NCI-H2171 (cell line): ENCODE measurements around the gene IFITM10.

Experiments
- DNase-seq: peaks from one replicate; lab custom pipeline; 2025; lab: John Stamatoyannopoulos, UW

The IFITM10 gene

GRCh38 chr11:1763796-1764661, 13.6 kb upstream of the IFITM10 start, which contains the start of gene CTSD:
Gene CTSD (minus strand): TSS chr11:1763927. CDS start chr11:1763859, 68 bp downstream.
- DNase-seq, result peak; percentile 52

- DNase-seq, result no peak
Measured at GRCh38 chr11:1763336-1763795, 13.0 kb upstream of the IFITM10 start.

- no peak for DNase-seq
Measured at GRCh38 chr11:1762537-1763302, 12.3 kb upstream of the IFITM10 start.

- DNase-seq, result no peak
Measured at GRCh38 chr11:1761857-1762536, 11.6 kb upstream of the IFITM10 start.

GRCh38 chr11:1761110-1761856, 10.9 kb upstream of the IFITM10 start:
- DNase-seq, result no peak

- no peak for DNase-seq
Measured at GRCh38 chr11:1760351-1761109, 10.1 kb upstream of the IFITM10 start.

- DNase-seq, result no peak
Measured at GRCh38 chr11:1759851-1760220, 9.4 kb upstream of the IFITM10 start.

- DNase-seq, result no peak
Measured at GRCh38 chr11:1759151-1759850, 8.9 kb upstream of the IFITM10 start.

GRCh38 chr11:1758611-1759150, 8.3 kb upstream of the IFITM10 start:
- DNase-seq, result no peak

- DNase-seq, result no peak
Measured at GRCh38 chr11:1757861-1758610, 7.6 kb upstream of the IFITM10 start.

GRCh38 chr11:1756791-1757771, 6.7 kb upstream of the IFITM10 start:
- no peak for DNase-seq

GRCh38 chr11:1755692-1756561, 5.5 kb upstream of the IFITM10 start:
- no peak for DNase-seq

- no peak for DNase-seq
Measured at GRCh38 chr11:1755344-1755691, 4.9 kb upstream of the IFITM10 start.

GRCh38 chr11:1754376-1755150, 4.2 kb upstream of the IFITM10 start:
- no peak for DNase-seq

GRCh38 chr11:1753929-1754305, 3.5 kb upstream of the IFITM10 start:
- DNase-seq, result no peak

- DNase-seq, result no peak
Measured at GRCh38 chr11:1753229-1753928, 3.0 kb upstream of the IFITM10 start.
